Measurements from ENCODE around the gene CD151.

The CD151 gene

DNA sequence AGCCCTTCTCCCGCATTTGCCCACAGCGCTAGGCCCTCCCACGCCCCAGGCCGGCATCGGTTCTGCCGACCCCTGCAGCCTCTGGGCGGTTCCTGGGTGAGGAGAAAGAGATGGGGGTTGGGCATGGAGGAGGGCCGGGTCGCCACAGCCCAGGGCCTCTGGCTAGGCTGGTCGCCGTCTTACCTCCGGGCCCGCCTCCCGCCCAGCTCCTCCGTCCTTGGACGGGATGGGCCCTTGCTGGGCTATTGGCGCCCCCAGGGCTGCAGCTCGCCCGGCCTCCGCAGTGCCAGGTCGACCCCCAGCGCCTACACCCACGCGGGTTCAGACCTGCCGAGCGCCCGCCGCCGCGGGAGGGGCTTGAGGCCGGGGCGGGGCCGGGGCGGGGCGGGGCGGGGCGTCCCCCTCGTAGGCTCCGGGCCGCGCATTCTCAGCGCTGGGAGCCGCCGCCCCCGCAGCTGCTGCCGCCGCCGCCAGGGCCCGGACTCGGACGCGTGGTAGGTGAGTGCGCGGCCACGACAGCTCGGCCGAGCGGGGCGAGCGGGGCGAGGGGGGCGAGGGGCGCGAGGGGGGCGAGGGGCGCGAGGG lies at the start of gene CD151:
CD151 (plus strand) TSS at position 424 of the 585 bp plus-strand sequence. CDS start 3,118 bp downstream, outside the sequence.
- DNase-seq: peak; percentile 44

- DNase-seq: peak; percentile 25
Observed at GRCh38 chr11:783581-784015, 49.2 kb upstream of the CD151 start.

- DNase-seq: no peak
Observed at GRCh38 chr11:786235-787083, 46.3 kb upstream of the CD151 start.

GRCh38 chr11:787084-787675 lies 45.6 kb upstream of the CD151 start:
- DNase-seq: no peak

- no peak for DNase-seq
Observed at GRCh38 chr11:788009-788640, 44.6 kb upstream of the CD151 start.

- DNase-seq: no peak
Observed at GRCh38 chr11:788953-789940, 43.5 kb upstream of the CD151 start.

- DNase-seq: peak; percentile 53
Observed at GRCh38 chr11:789943-790342, 42.8 kb upstream of the CD151 start, which contains the start of gene CEND1. CEND1 (minus strand) TSS chr11:790090; CDS start chr11:788576, 1,514 bp downstream.

GRCh38 chr11:790721-791564 lies 41.8 kb upstream of the CD151 start:
- DNase-seq: no peak

- DNase-seq: no peak
Observed at GRCh38 chr11:791658-792534, 40.9 kb upstream of the CD151 start.

GRCh38 chr11:792535-792821 lies 40.3 kb upstream of the CD151 start:
- no peak for DNase-seq

DNA sequence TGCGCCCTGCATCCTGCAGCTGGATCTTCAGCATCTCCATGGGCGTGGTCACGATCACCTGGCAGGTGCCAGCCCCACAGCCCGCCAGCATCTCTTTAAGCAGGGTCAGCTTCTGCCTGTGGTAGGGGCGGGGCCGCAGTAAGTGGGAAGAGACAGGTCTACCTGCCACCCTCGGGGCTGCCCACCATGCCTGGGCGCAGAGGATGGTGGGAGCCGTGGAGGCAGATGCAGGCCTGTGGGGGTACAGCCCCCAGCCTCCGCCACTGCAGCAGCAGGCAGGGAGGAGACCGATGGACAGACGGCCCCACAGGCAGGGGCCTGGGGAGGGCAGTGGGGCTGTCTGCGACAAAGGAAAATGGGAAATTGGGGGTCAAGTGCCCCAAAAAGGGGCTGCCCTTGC lies 39.9 kb upstream of the CD151 start:
- no peak for DNase-seq

GRCh38 chr11:793556-793955 lies 39.2 kb upstream of the CD151 start:
- no peak for DNase-seq

DNA sequence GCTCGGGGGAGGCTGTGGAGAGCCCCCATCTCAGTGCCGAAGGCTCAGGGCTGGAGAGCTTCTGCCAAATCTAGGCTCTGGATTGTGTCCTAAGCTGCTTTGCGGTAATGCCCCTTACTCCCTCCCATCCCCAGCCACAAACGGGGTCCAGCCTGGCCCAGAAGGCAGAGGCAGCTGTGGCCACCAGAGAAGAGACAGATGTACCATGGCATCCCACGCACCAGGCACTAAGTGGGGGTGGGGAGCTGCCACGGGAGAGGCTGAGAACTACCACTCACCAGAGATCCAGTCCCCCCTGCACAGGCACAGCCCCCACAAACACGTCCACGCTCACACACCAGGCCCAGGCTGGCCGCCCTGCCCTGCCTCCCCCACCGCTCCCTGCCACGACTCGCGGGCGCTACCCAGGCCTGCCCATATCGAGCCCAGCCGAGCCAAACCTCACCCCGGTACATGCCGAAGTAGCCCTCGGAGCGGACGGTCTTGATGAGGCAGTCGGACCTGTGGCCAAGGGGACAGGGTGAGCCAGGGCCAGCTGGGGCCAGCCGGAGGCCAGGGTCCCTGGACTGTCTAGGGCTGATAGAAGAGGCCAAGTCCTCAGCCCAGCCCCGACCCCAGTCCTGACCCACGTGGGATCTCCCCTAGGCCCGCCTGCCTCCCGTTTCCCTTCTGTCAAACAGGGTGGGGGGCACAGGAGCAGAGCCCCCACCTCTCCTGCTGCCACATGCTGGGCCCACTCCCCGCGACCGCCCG lies 38.6 kb upstream of the CD151 start:
- no peak for DNase-seq

- no peak for DNase-seq
Observed at GRCh38 chr11:794766-795633, 37.8 kb upstream of the CD151 start.

GRCh38 chr11:795634-796564 lies 36.9 kb upstream of the CD151 start:
- DNase-seq: peak; percentile 85

- DNase-seq: no peak
Observed at GRCh38 chr11:796565-797295, 36.0 kb upstream of the CD151 start.
